Measurements from ENCODE around the gene ATF6B. TPM values are rescaled to one million over a fixed set of nuclear protein-coding genes. Genes with fewer than 3 reads are reported as not detected.

ATF6B gene
- total RNA-seq, 1 experiment from 2014 or later = 45.3 TPM

DNA sequence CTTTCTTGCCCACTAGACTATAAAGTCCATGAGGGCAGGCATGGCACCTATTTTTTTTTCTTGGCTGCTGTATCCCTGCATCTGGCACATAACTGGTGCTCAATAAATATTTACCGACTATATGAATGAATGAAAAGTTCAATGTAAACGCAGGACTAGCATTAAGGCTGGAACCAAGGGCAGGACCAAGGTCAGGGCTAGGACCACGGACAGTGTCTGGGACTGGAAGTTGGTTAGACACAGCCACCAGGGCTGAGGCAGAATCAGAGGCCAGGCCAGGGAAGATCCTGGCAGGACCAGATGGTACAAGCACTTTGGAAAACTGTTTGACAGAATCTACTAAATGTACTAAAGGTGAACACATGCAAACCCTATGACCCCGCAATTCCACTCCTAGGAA is 22.6 kb downstream of the ATF6B start:
- H2AFZ ChIP-seq (ENCODE audit: low read length) = no peak overlapping the region
- WGBS (ENCODE audit: extremely low coverage, insufficient read length, low lambda C conversion rate) = no CpG with 5 or more reads among the region's 4 CpGs
- H3K4ac ChIP-seq (ENCODE audit: low read depth, low read length) = no peak overlapping the region
- no peak overlapping the region for H2BK15ac ChIP-seq (ENCODE audit: low read depth, low read length)
- H2BK120ac ChIP-seq (ENCODE audit: low read depth, low read length, poor library complexity, severe bottlenecking) = no peak overlapping the region
- H3K14ac ChIP-seq (ENCODE audit: insufficient read depth, low read length) = no peak overlapping the region
- no peak overlapping the region for H3K4me2 ChIP-seq (ENCODE audit: insufficient read depth, insufficient read length, low read length)
- Mint-ChIP-seq H3K27me3 (ENCODE audit: low read depth) (peaks cover 47% of the 10 kb centered on the region), H3K9me3 (no peaks in the 10 kb centered on the region; a peak in 1 of 5 replicates), H3K4me3 (no peak overlapping the region), H3K36me3 (ENCODE audit: insufficient read depth in 1 of 3, low read depth in 3 of 3) (no peaks in the 10 kb centered on the region), H3K27ac (no peak overlapping the region), H3K4me1 (peaks cover 20 to 24% of the 10 kb centered on the region in 2 experiments)
- no peaks in the 10 kb centered on the region; the same call in 1 of the 2 replicates for H3K4me1 ChIP-seq (ENCODE audit: insufficient read depth, low read length)
- no peak overlapping the region for H2BK12ac ChIP-seq (ENCODE audit: insufficient read length, low read depth, low read length)
- no peaks in the 10 kb centered on the region for H3K79me2 ChIP-seq (ENCODE audit: insufficient read depth, low read length)
- no peak overlapping the region for H3K18ac ChIP-seq (ENCODE audit: insufficient read length, low read depth, low read length)
- H4K8ac ChIP-seq (replicated peaks; ENCODE audit: insufficient read length, low read depth, low read length) = no peak overlapping the region
- H2BK5ac ChIP-seq (ENCODE audit: insufficient read length, low read length) = no peak overlapping the region
- H4K91ac ChIP-seq (ENCODE audit: insufficient read length, low read depth, low read length) = no peak overlapping the region
- no peak overlapping the region for H2AK5ac ChIP-seq (ENCODE audit: insufficient read length, low read length)
- no peak for DNase-seq
- H3K23ac ChIP-seq (ENCODE audit: insufficient read length, low read depth, low read length) = no peak overlapping the region
- no peak overlapping the region for H3K56ac ChIP-seq (ENCODE audit: insufficient read length, low read depth, low read length)
- H3K79me1 ChIP-seq (ENCODE audit: insufficient read depth, low read depth, low read length, poor library complexity, severe bottlenecking) = no peaks in the 10 kb centered on the region
- H2BK20ac ChIP-seq (ENCODE audit: low read depth, low read length, poor library complexity, severe bottlenecking) = no peak overlapping the region
- no peaks in the 10 kb centered on the region for H3K9me3 ChIP-seq (ENCODE audit: control insufficient read depth, low read depth, low read length)
- H4K5ac ChIP-seq (ENCODE audit: insufficient read length, low read depth, low read length) = no peak overlapping the region
- no peak overlapping the region for H3K9ac ChIP-seq (ENCODE audit: extremely low read depth, insufficient read length, low read length)
- no peaks in the 10 kb centered on the region; the same call in 1 of the 2 replicates for H3K27me3 ChIP-seq (ENCODE audit: insufficient read depth, low read length)
- H3T11ph ChIP-seq (ENCODE audit: low read length) = no peak overlapping the region
- TF ChIP-seq, protein P1, sequence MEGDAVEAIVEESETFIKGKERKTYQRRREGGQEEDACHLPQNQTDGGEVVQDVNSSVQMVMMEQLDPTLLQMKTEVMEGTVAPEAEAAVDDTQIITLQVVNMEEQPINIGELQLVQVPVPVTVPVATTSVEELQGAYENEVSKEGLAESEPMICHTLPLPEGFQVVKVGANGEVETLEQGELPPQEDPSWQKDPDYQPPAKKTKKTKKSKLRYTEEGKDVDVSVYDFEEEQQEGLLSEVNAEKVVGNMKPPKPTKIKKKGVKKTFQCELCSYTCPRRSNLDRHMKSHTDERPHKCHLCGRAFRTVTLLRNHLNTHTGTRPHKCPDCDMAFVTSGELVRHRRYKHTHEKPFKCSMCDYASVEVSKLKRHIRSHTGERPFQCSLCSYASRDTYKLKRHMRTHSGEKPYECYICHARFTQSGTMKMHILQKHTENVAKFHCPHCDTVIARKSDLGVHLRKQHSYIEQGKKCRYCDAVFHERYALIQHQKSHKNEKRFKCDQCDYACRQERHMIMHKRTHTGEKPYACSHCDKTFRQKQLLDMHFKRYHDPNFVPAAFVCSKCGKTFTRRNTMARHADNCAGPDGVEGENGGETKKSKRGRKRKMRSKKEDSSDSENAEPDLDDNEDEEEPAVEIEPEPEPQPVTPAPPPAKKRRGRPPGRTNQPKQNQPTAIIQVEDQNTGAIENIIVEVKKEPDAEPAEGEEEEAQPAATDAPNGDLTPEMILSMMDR (conservative IDR thresholded peaks at IDR 0.05) = no peak
- H3K23me2 ChIP-seq (ENCODE audit: insufficient read length, low read depth, low read length, poor library complexity, severe bottlenecking) = no peaks in the 10 kb centered on the region
- no peaks in the 10 kb centered on the region for H4K20me1 ChIP-seq (ENCODE audit: control insufficient read depth, insufficient read depth, insufficient read length)
- H3K27ac ChIP-seq (ENCODE audit: insufficient read length, low read depth, low read length) = no peak overlapping the region

Data from H9 (cell line).